Measurements from ENCODE around the gene ITFG2. TPM values are rescaled to one million over a fixed set of nuclear protein-coding genes. Genes with fewer than 3 reads are reported as not detected.

ITFG2 gene
- total RNA-seq, 1 donor from 2014 or later: 12.0 TPM

- H3K27ac ChIP-seq: no peak overlapping the region
- TF ChIP-seq EZH2phosphoT487 (IDR thresholded peaks at IDR 0.05) (no peak), CTCF (IDR thresholded peaks at IDR 0.05) (no peak)
- H3K79me2 ChIP-seq (ENCODE audit: low read depth): no peaks in the 10 kb centered on the region
- Mint-ChIP-seq H3K36me3 (peaks cover 5% of the 10 kb centered on the region), H3K9me3 (no peaks in the 10 kb centered on the region), H3K27ac (peak overlapping the region; percentile 74), H3K27me3 (ENCODE audit: insufficient read depth, low read depth) (peaks cover 7% of the 10 kb centered on the region), H3K4me3 (no peak overlapping the region), H3K4me1 (peaks cover 47% of the 10 kb centered on the region)
- no peaks in the 10 kb centered on the region for H3K27me3 ChIP-seq
- H3K9ac ChIP-seq: no peak overlapping the region
- peak overlapping the region; percentile 35 for H2AFZ ChIP-seq (replicated peaks)
- H3K4me2 ChIP-seq: peak overlapping the region; percentile 9
- H3K9me3 ChIP-seq (ENCODE audit: low read depth): no peaks in the 10 kb centered on the region
- peaks cover 23% of the 10 kb centered on the region for H3K4me1 ChIP-seq
- H3F3A ChIP-seq (ENCODE audit: low read depth): peaks cover 6% of the 10 kb centered on the region
- H3K4me3 ChIP-seq: no peak overlapping the region
- H3K36me3 ChIP-seq: no peaks in the 10 kb centered on the region
- peak; percentile 37 for DNase-seq (ENCODE audit: low spot score)
- H4K20me1 ChIP-seq (ENCODE audit: low read depth): no peaks in the 10 kb centered on the region
These were observed 32.8 kb downstream of the ITFG2 start for GRCh38 chr12:2845280-2845679.

GRCh38 chr12:2851931-2852330, 39.5 kb downstream of the ITFG2 start:
- Mint-ChIP-seq H3K27ac (no peak overlapping the region), H3K9me3 (no peaks in the 10 kb centered on the region), H3K27me3 (ENCODE audit: insufficient read depth, low read depth) (peaks cover 11% of the 10 kb centered on the region), H3K4me3 (no peak overlapping the region), H3K36me3 (peaks cover 2% of the 10 kb centered on the region), H3K4me1 (peaks cover 41% of the 10 kb centered on the region)
- Histone ChIP-seq H3K9ac (no peak overlapping the region), H3K27me3 (peaks cover 5% of the 10 kb centered on the region), H3F3A (ENCODE audit: low read depth) (peaks cover 2% of the 10 kb centered on the region), H3K9me3 (ENCODE audit: low read depth) (no peaks in the 10 kb centered on the region), H3K4me2 (no peak overlapping the region), H3K4me3 (no peak overlapping the region), H3K4me1 (peaks cover 14% of the 10 kb centered on the region), H3K36me3 (no peaks in the 10 kb centered on the region), H4K20me1 (ENCODE audit: low read depth) (peaks cover 3% of the 10 kb centered on the region), H3K27ac (no peak overlapping the region), H2AFZ (replicated peaks) (no peak overlapping the region), H3K79me2 (ENCODE audit: low read depth) (no peaks in the 10 kb centered on the region)
- DNase-seq (ENCODE audit: low spot score): no peak
- TF ChIP-seq CTCF (IDR thresholded peaks at IDR 0.05): no peak
- TF ChIP-seq EZH2 (IDR thresholded peaks at IDR 0.05): no peak
- TF ChIP-seq EZH2phosphoT487 (IDR thresholded peaks at IDR 0.05): no peak

- Histone ChIP-seq H3K9me3 (ENCODE audit: low read depth) (no peaks in the 10 kb centered on the region), H3K9ac (no peak overlapping the region), H3K4me1 (peaks cover 23% of the 10 kb centered on the region), H3K36me3 (no peaks in the 10 kb centered on the region), H3K4me2 (no peak overlapping the region), H3K27me3 (peaks cover 5% of the 10 kb centered on the region), H3F3A (ENCODE audit: low read depth) (peaks cover 18% of the 10 kb centered on the region), H3K79me2 (ENCODE audit: low read depth) (no peaks in the 10 kb centered on the region), H4K20me1 (ENCODE audit: low read depth) (peaks cover 20% of the 10 kb centered on the region), H3K27ac (no peak overlapping the region), H3K4me3 (no peak overlapping the region), H2AFZ (replicated peaks) (no peak overlapping the region)
- H3K27ac Mint-ChIP-seq: no peak overlapping the region
- H3K4me3 Mint-ChIP-seq: peak overlapping the region; percentile 33
- H3K36me3 Mint-ChIP-seq: peaks cover 7% of the 10 kb centered on the region
- H3K27me3 Mint-ChIP-seq (ENCODE audit: insufficient read depth, low read depth): peaks cover 11% of the 10 kb centered on the region
- H3K4me1 Mint-ChIP-seq: peaks cover 34% of the 10 kb centered on the region
- TF ChIP-seq CTCF (IDR thresholded peaks at IDR 0.05): peak; percentile 90
- no peak for TF ChIP-seq EZH2 (IDR thresholded peaks at IDR 0.05)
- no peaks in the 10 kb centered on the region for H3K9me3 Mint-ChIP-seq
- peak; percentile 90 for DNase-seq (ENCODE audit: low spot score)
These were observed 41.2 kb downstream of the ITFG2 start for GRCh38 chr12:2853626-2854025.
